K562 (cell line): ENCODE data around the gene AMDHD2. TPM values are rescaled to one million over a fixed set of nuclear protein-coding genes. Genes with fewer than 3 reads are reported as not detected.

Experiments used
- ATAC-seq: fragments of 200-7000 bp; cut with Tn5 transposase; 3 replicates; pipeline ENCODE4 v1.9.1; 2020; ENCODE audit warnings: moderate library complexity
- BruUV-seq: library from RNA; stranded (reverse); fragments of 400-500 nt; replicated peaks from 2 replicates; lab custom pipeline; 2021; lab: Mats Ljungman, UMichigan
- CTCF ChIA-PET: fragments of 300-600 bp; formaldehyde crosslinking; extraction: SDS; loops from one replicate; lab custom pipeline; 2021; ENCODE audit warnings: low intra/inter-chr PET ratio; lab: Yijun Ruan, JAX
- POLR2A ChIA-PET: fragments of 300-600, 350-650 bp; sonication (Branson Sonifier 250); formaldehyde crosslinking; extraction: SDS; loops from one replicate; lab custom pipeline; 2021; ENCODE audit warnings: antibody characterized with exemption, inconsistent platforms; lab: Yijun Ruan, JAX
- DNase-seq, 4 experiments: peaks; one replicate each; pipeline versions ENCODE4 v3.0.0 to v3.0.0-alpha.2; 2011 to 2018; ENCODE audit warnings: low spot score in 3 of 4, mixed read lengths in 3 of 4; ENCODE audit errors: extremely low read depth in 1 of 4
- FAIRE-seq: peaks from 2 replicates; lab custom pipeline; 2011; peaks lifted over from hg19 to GRCh38; lab: Jason Lieb, UNC
- H2AFZ ChIP-seq: 2 replicates; pipeline ENCODE4 v1.6.0; 2011; ENCODE audit warnings: low read depth, low read length, control low read depth, inconsistent platforms
- H3K27ac ChIP-seq: fragments of 200-600 bp; 3 replicates; pipeline ENCODE4 v1.8.0; 2011; ENCODE audit warnings: low read depth, mild to moderate bottlenecking, control low read depth, inconsistent platforms, low read length, moderate library complexity, mixed read lengths; ENCODE audit errors: extremely low read depth
- H3K27me3 ChIP-seq, 2 experiments: fragments of 300-600 bp in 1 of 2; 2 replicates in 1 of 2; 3 replicates in 1 of 2; pipeline versions ENCODE4 v1.6.0 to v1.8.0; 2011; ENCODE audit warnings: inconsistent platforms in 2 of 2, low read length in 2 of 2, mild to moderate bottlenecking in 1 of 2, mixed read lengths in 1 of 2, moderate library complexity in 1 of 2; ENCODE audit not compliant: control insufficient read depth in 2 of 2, insufficient read depth in 2 of 2
- H3K36me3 ChIP-seq: fragments of 300-600 bp; 3 replicates; pipeline ENCODE4 v1.8.0; 2011; ENCODE audit warnings: mild to moderate bottlenecking, low read length, inconsistent platforms; ENCODE audit not compliant: control insufficient read depth, insufficient read depth
- H3K4me1 ChIP-seq, 2 experiments: fragments of 200-600 bp in 1 of 2; replicated peaks in 1 of 2; 2 replicates in 1 of 2; 3 replicates in 1 of 2; pipeline versions ENCODE4 v1.5.1 to v1.8.0; 2011; ENCODE audit warnings: inconsistent platforms in 2 of 2, low read length in 2 of 2, mild to moderate bottlenecking in 1 of 2, mixed read lengths in 1 of 2, moderate library complexity in 1 of 2; ENCODE audit not compliant: control insufficient read depth in 2 of 2, insufficient read depth in 2 of 2
- H3K4me2 ChIP-seq: 2 replicates; pipeline ENCODE4 v1.6.1; 2011; ENCODE audit warnings: low read length, control low read depth, inconsistent platforms, mixed read lengths; ENCODE audit not compliant: insufficient read depth
- H3K4me3 ChIP-seq: fragments of 200-600 bp; sonication (generic), shearing (Covaris generic); 2 replicates; pipeline ENCODE4 v1.5.1; 2016; ENCODE audit warnings: control low read depth, inconsistent platforms
- H3K79me2 ChIP-seq: fragments of 200-600 bp; 3 replicates; pipeline ENCODE4 v1.8.0; 2011; ENCODE audit warnings: low read length, inconsistent platforms; ENCODE audit not compliant: control insufficient read depth, insufficient read depth
- H3K9ac ChIP-seq, 2 experiments: 2 replicates each; pipeline versions ENCODE4 v1.6.0 to v1.6.1; 2011; ENCODE audit warnings: low read depth in 2 of 2, low read length in 2 of 2, control low read depth in 1 of 2, inconsistent platforms in 1 of 2, mild to moderate bottlenecking in 1 of 2, mixed read lengths in 1 of 2; ENCODE audit not compliant: insufficient read depth in 1 of 2
- H3K9me1 ChIP-seq: one replicate; pipeline ENCODE4 v1.6.0; 2011; ENCODE audit warnings: inconsistent platforms, mild to moderate bottlenecking, low read length, moderate library complexity; ENCODE audit not compliant: control insufficient read depth, insufficient read depth
- H3K9me3 ChIP-seq: replicated peaks from 2 replicates; pipeline ENCODE4 v1.5.1; 2011; ENCODE audit warnings: low read depth, low read length, inconsistent platforms; ENCODE audit not compliant: control insufficient read depth, insufficient read depth
- H4K20me1 ChIP-seq: replicated peaks from 2 replicates; pipeline ENCODE4 v1.6.1; 2011; ENCODE audit warnings: low read length, inconsistent platforms, mixed read lengths; ENCODE audit not compliant: control insufficient read depth, insufficient read depth
- AFF4 ChIP-seq: sonication (generic); formaldehyde crosslinking; IDR thresholded peaks from 2 replicates; pipeline ENCODE4 v1.8.0; 2023; ENCODE audit warnings: mild to moderate bottlenecking, missing genetic modification reagents
- BHLHE40 ChIP-seq: IDR thresholded peaks from 2 replicates; pipeline ENCODE4 v1.6.1; 2011; ENCODE audit warnings: low read length, improper control_type of control experiment
- CXXC5 ChIP-seq: fragments of 250-450 bp; sonication (Bioruptor Pico); IDR thresholded peaks from 2 replicates; pipeline ENCODE4 v1.8.0; 2022; ENCODE audit warnings: inconsistent platforms, mild to moderate bottlenecking, moderate library complexity
- HCFC1 ChIP-seq: IDR thresholded peaks from 2 replicates; pipeline ENCODE4 v1.6.1; 2012; ENCODE audit warnings: low read depth, low read length, improper control_type of control experiment
- HNRNPK ChIP-seq: fragments of 200-400 bp; formaldehyde crosslinking; IDR thresholded peaks from one replicate; pipeline ENCODE4 v1.6.1; 2018; ENCODE audit warnings: mild to moderate bottlenecking, low read depth, low read length; ENCODE audit not compliant: poor library complexity, severe bottlenecking
- HNRNPUL1 ChIP-seq: fragments of 200-400 bp; formaldehyde crosslinking; IDR thresholded peaks from 2 replicates; pipeline ENCODE4 v1.6.1; 2017; ENCODE audit warnings: low read length
- NFE2L1 ChIP-seq: fragments of 450-650 bp; IDR thresholded peaks from 2 replicates; pipeline ENCODE4 v1.6.1; 2016; ENCODE audit warnings: missing genetic modification characterization, low read depth, mild to moderate bottlenecking, missing compliant biosample characterization, moderate library complexity, borderline replicate concordance
- TFE3 ChIP-seq: fragments of 450-650 bp; formaldehyde crosslinking; IDR thresholded peaks from 2 replicates; pipeline ENCODE4 v1.4.0; 2020; ENCODE audit warnings: mild to moderate bottlenecking, mixed read lengths
- USF1 ChIP-seq: sonication (generic); formaldehyde crosslinking; IDR thresholded peaks from 2 replicates; pipeline ENCODE4 v1.9.0; 2022; ENCODE audit warnings: mild to moderate bottlenecking, missing genetic modification reagents
- ZBTB33 ChIP-seq: sonication (generic); formaldehyde crosslinking; IDR thresholded peaks from 2 replicates; pipeline ENCODE4 v1.8.1; 2023; ENCODE audit warnings: mild to moderate bottlenecking, missing genetic modification reagents
- ZKSCAN3 ChIP-seq: fragments of 250-450 bp; sonication (Bioruptor Pico); IDR thresholded peaks from 2 replicates; pipeline ENCODE4 v1.4.0; 2020
- WGBS: fragments of 100-300 bp; shearing (Covaris generic); methylation state at CpG from one replicate; pipeline ENCODE4 v1.1.6; 2016; ENCODE audit warnings: low coverage, mixed read lengths; ENCODE audit not compliant: insufficient coverage; ENCODE audit errors: missing lambda C conversion rate; 5-methylcytosine and 5-hydroxymethylcytosine counted together
- in situ Hi-C: fragments of 300-500 bp; cut with MboI; formaldehyde crosslinking; loops from 4 replicates; pipeline ENCODE4 v1.15.0; 2018; ENCODE audit warnings: inconsistent platforms, mixed read lengths
- intact Hi-C: fragments of 100-400 bp; cut with micrococcal nuclease; formaldehyde crosslinking; loops from 2 replicates; pipeline ENCODE4 v1.14.2; 2022
- polyA plus RNA-seq, 8 experiments: library from polyadenylated mRNA; depleted of rRNA in 4 of 8; stranded (reverse) in 5 of 8; unstranded in 3 of 8; fragments of >200 nt; fragmentation: Nextera tagmentation in 2 of 8; fragmentation: Illumina TruSeq in 1 of 8; extraction: Ambion mirVana in 2 of 8; extraction: Trizol in 1 of 8; gene quantifications; 2 replicates each; pipeline versions ENCODE4 v1.2.1 to v1.2.3, GENCODE V29; 2011 to 2014; ENCODE audit warnings: inconsistent platforms in 1 of 8, missing spikeins in 1 of 8
- total RNA-seq, 7 experiments: library from RNA; depleted of rRNA in 6 of 7; stranded (reverse); fragments of >200 nt in 6 of 7; fragmentation: Illumina TruSeq in 2 of 7; extraction: Trizol in 2 of 7; gene quantifications; 2 replicates each; pipeline versions ENCODE4 v1.2.1 to v1.2.3, GENCODE V29; 2011 to 2021; ENCODE audit warnings: low replicate concordance in 1 of 7

Gene AMDHD2
- total and polyA plus RNA-seq, 9 of the 15 experiments (the other 6 are each of a cell fraction or from before 2014, with no cell fraction given) = 0.38 to 56.9 (median 18.3) TPM; not detected in 1

- in situ Hi-C loops (no loop called here), intact Hi-C loops (no loop called here)
- no peak overlapping the region for H2AFZ ChIP-seq
- H3K4me3 ChIP-seq = no peak overlapping the region
- ChIA-PET POLR2A (interaction anchor here (0.6 to 1.3 kb wide), 2 partner anchors 14 to 337 kb away, joined by 3 read pairs; no protein-coding TSS in a partner anchor), CTCF (no interaction called here)
- peak; percentile 15 for FAIRE-seq
- H3K9ac ChIP-seq = peak overlapping the region in 1 of 2 experiments; percentile 77; a peak in 2 of 4 replicates
- no peak overlapping the region for H3K4me2 ChIP-seq
- 90% methylated on average over 25 of the region's 29 CpGs for WGBS
- H3K79me2 ChIP-seq = peaks cover 73% of the 10 kb centered on the region
- no peak for DNase-seq
- peaks cover 24 to 77% of the 10 kb centered on the region in 2 experiments for H3K4me1 ChIP-seq
- H3K27ac ChIP-seq = no peak overlapping the region
- no peak for ATAC-seq
- H3K27me3 ChIP-seq = no peaks in the 10 kb centered on the region
- peaks cover 5% of the 10 kb centered on the region; the same call in 1 of the 2 replicates for H4K20me1 ChIP-seq
- no peaks in the 10 kb centered on the region for H3K9me3 ChIP-seq
- H3K36me3 ChIP-seq = peaks cover 35% of the 10 kb centered on the region; the same call in 2 of the 3 replicates
- no TSS peak for BruUV-seq
- no peaks in the 10 kb centered on the region for H3K9me1 ChIP-seq
- TF ChIP-seq HCFC1 (no peak), HNRNPK (no peak), AFF4 (no peak), TFE3 (CRISPR knock-in tag) (peak; percentile 40; the same call in 1 of the 2 replicates), BHLHE40 (no peak), ZBTB33 (CRISPR knock-in tag) (0 out of 2 replicates have a peak, but pooled peaks have one; percentile 20), CXXC5 (CRISPR knock-in tag) (no peak), ZKSCAN3 (CRISPR knock-in tag) (no peak), HNRNPUL1 (no peak), NFE2L1 (tag) (no peak), USF1 (peak; percentile 37; the same call in 1 of the 2 replicates)
These were observed 33.3 kb upstream of the AMDHD2 start for GRCh38 chr16:2486645-2487516.
